Raji (cell line): ENCODE data around the gene UBE3A.

Source experiments
- POLR2A ChIP-seq: IDR thresholded peaks from 2 replicates; pipeline ENCODE4 v1.6.1; 2011; ENCODE audit warnings: low read depth, low read length, control low read depth; ENCODE audit not compliant: insufficient read depth

The UBE3A gene

GRCh38 chr15:25391971-25392721, 46.7 kb downstream of the UBE3A start:
- TF ChIP-seq POLR2A, result no peak

- TF ChIP-seq POLR2A, result no peak
These were observed 52.8 kb downstream of the UBE3A start for GRCh38 chr15:25385986-25386385.

- no peak for TF ChIP-seq POLR2A
These were observed 57.2 kb downstream of the UBE3A start for GRCh38 chr15:25381579-25381978.

- no peak for TF ChIP-seq POLR2A
These were observed 60.3 kb downstream of the UBE3A start for GRCh38 chr15:25378501-25378901.

DNA sequence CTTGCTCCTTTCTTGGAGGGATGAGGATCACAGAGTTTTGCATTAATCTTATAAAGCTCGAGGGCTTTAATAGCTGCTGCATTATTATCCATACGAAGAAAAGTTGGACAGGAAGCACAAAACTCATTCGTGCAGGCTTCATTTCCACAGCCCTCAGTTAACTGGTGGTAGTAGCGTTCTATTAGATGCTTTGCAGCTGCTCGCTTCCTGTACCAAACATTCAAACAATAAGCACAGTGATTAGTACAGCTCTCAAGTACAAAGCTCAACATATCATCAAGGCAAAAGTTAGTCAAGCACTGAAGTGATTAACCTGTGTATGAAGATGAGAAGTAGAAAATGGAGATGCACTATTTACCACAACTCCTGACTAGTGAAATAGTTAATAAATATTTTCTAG, 63.3 kb downstream of the UBE3A start:
- TF ChIP-seq POLR2A, result no peak

GRCh38 chr15:25374143-25374542, 64.7 kb downstream of the UBE3A start:
- TF ChIP-seq POLR2A, result no peak

- TF ChIP-seq POLR2A, result no peak
These were observed 66.5 kb downstream of the UBE3A start for GRCh38 chr15:25372298-25372697.

GRCh38 chr15:25368850-25369249, 70.0 kb downstream of the UBE3A start:
- TF ChIP-seq POLR2A, result no peak

GRCh38 chr15:25366058-25366457, 72.8 kb downstream of the UBE3A start:
- no peak for TF ChIP-seq POLR2A

DNA sequence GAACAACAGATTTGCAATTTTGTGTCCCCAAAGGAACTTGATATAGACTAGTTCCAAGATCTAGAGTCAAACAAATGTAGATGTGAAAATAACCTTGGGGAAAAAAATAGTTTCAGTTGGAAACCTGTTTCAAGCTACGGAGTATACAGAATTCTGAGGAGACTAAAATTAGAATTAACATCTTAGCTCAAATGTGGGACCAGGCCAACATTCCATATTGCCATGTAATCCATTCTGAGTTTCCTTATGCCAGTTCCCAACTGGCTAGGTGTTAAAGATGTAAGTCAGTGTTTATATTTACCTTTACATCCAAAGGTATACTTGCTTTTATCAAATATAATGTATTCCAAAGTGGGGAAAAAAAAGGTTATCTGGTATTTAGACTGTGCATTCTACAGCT, 76.3 kb downstream of the UBE3A start:
- no peak for TF ChIP-seq POLR2A

- TF ChIP-seq POLR2A, result no peak
These were observed 91.1 kb downstream of the UBE3A start for GRCh38 chr15:25347707-25348106.

DNA sequence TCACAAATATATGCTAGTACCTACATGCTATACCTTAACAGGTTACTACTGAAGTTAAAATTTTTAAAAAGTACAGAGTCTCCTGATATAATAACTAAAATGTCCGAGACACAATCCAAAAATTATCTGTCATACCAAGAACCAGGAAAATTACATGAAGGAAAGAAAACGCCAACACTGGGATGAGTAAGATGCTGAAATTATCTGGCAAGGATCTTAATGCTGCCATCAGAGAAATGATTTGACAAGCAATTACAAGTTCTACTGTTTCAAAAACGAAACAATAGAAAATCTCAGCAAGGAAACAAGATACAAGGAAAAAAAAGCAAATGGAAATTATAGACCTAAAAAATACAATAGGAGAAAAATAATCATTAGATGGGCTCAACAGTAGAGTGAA, 92.5 kb downstream of the UBE3A start:
- no peak for TF ChIP-seq POLR2A

- TF ChIP-seq POLR2A, result no peak
These were observed 92.9 kb downstream of the UBE3A start for GRCh38 chr15:25345943-25346342.

GRCh38 chr15:25342629-25343028, 96.2 kb downstream of the UBE3A start:
- TF ChIP-seq POLR2A, result no peak

GRCh38 chr15:25339431-25339830, 99.4 kb downstream of the UBE3A start:
- TF ChIP-seq POLR2A, result no peak

DNA sequence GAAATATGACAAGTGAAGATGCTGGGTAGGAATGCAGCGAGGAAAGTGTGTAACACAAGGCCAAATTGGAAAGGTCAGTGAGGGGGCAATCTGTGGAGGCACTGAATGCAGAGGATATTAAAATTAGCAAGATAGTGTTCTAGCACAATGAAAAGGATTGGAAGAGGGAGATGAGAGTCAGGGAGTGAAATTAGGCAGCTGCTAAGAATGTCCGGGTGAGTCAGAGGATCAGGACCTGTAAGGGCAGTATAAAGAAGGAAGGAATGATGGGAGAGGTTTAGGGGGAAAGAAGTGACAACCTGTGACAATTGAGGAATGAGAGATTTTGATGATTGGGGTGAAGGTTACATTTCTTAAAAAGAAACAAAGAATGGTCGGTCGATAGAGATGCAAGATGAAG, 103.5 kb downstream of the UBE3A start:
- no peak for TF ChIP-seq POLR2A

- no peak for TF ChIP-seq POLR2A
These were observed 105.8 kb downstream of the UBE3A start for GRCh38 chr15:25333049-25333448.
